HFF-Myc (cell line): ENCODE results near the gene TIPARP.
A peak's percentile ranks its signal among the peaks of the same experiment; 100 is the strongest.

ENCODE experiments used
- DNase-seq: peaks from one replicate; pipeline ENCODE4 v3.0.0-alpha.2; 2011; ENCODE audit warnings: low read depth; ENCODE audit errors: extremely low read depth
- H3K4me3 ChIP-seq: replicated peaks from 2 replicates; pipeline ENCODE4 v1.5.1; 2011; ENCODE audit warnings: low read depth, mild to moderate bottlenecking, control low read depth, low read length
- CTCF ChIP-seq: IDR thresholded peaks from 2 replicates; pipeline ENCODE4 v1.5.1; 2012; ENCODE audit warnings: mild to moderate bottlenecking, low read depth, low read length, control low read depth; ENCODE audit errors: missing control alignments

TIPARP gene

DNA sequence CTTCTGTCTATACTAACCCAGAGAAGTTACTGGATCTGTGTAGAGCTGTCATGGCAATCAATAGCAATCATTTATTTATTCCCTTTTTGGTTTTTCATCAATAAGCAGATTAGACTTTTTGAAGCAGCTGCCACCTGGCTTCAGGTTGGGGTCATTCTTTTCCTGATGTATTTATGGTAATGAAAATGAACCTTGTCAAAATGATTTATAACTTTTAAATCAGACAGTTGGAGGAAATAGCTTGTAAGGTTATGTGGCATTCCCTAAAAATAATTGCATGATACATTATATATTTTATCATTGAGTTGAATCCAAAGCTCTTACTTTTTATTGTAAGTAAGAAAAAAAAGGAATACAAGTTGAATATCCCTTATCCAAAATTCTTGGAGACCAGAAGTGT is 8.6 kb downstream of the TIPARP start:
- no peak for DNase-seq
- no peak for TF ChIP-seq CTCF
- no peak overlapping the region for H3K4me3 ChIP-seq

GRCh38 chr3:156685198-156685597 is 10.8 kb downstream of the TIPARP start:
- no peak for DNase-seq
- H3K4me3 ChIP-seq, result no peak overlapping the region
- TF ChIP-seq CTCF, result no peak

DNA sequence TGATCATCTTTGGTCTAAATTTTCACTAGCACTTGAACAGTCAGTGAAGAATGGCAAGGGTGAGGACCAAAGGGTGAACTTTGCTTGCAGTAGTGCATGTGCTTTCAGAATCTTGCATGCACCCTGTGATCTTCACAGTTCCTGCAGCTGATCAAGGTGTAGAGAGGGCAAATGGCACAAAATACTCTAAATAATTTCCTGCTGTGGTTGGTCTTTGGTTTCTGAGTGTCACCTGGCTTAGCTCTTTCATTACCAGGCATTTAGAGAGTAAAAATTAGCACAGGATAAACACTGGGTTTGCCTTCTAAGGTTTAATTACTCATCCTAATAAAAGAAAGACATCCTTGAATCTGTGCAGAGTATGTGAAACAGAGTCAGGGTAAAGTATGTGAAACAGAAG is 11.4 kb downstream of the TIPARP start:
- H3K4me3 ChIP-seq, result no peak overlapping the region
- TF ChIP-seq CTCF, result no peak
- DNase-seq, result no peak

- H3K4me3 ChIP-seq, result no peak overlapping the region
- TF ChIP-seq CTCF, result no peak
- DNase-seq, result no peak
Observed at GRCh38 chr3:156687023-156687422, 12.6 kb downstream of the TIPARP start.

GRCh38 chr3:156688632-156689452 is 14.5 kb downstream of the TIPARP start:
- no peak for DNase-seq
- TF ChIP-seq CTCF, result no peak
- no peak overlapping the region for H3K4me3 ChIP-seq

DNA sequence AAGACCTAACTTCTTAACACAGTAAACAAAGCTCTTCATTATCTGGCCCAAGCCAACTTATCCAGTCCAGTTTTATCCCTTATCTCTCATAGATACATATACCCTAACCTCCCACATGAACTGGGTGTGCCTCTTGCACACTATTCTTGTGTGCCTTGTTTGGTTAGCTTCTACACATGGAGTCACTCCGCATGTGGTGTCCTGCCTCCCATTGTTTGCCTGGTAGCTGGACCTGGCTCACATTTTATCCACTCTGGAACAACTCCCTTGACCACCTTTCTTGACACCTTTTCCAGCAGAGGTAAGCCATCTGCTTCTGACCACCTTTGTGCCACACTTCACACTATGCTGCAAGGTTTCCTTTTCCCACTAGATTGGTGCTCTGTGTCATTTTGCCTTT is 15.2 kb downstream of the TIPARP start:
- H3K4me3 ChIP-seq, result no peak overlapping the region
- DNase-seq, result no peak
- no peak for TF ChIP-seq CTCF

GRCh38 chr3:156691920-156692319 is 17.5 kb downstream of the TIPARP start:
- H3K4me3 ChIP-seq, result no peak overlapping the region
- peak; percentile 55 for DNase-seq
- TF ChIP-seq CTCF, result no peak
